Daoy (cell line): ENCODE data around the gene PRADC1. TPM values are rescaled to one million over a fixed set of nuclear protein-coding genes. Genes with fewer than 3 reads are reported as not detected.
"Not testable (repeated sequence)": the region's sequence is repeated elsewhere in the genome, so short reads cannot be mapped to it uniquely, and the experiment has no call there.

Source experiments
- DNase-seq: peaks from one replicate; pipeline ENCODE4 v3.0.0-alpha.2; 2015; ENCODE audit warnings: low read depth
- total RNA-seq: library from RNA; depleted of rRNA; stranded (reverse); fragments of >200 nt; shearing (Covaris generic); gene quantifications from 2 replicates; pipeline ENCODE4 v1.2.3, GENCODE V29; 2014; rRNA removed

The PRADC1 gene
- 21.5 and 30.8 TPM in 2 replicates for total RNA-seq

DNA sequence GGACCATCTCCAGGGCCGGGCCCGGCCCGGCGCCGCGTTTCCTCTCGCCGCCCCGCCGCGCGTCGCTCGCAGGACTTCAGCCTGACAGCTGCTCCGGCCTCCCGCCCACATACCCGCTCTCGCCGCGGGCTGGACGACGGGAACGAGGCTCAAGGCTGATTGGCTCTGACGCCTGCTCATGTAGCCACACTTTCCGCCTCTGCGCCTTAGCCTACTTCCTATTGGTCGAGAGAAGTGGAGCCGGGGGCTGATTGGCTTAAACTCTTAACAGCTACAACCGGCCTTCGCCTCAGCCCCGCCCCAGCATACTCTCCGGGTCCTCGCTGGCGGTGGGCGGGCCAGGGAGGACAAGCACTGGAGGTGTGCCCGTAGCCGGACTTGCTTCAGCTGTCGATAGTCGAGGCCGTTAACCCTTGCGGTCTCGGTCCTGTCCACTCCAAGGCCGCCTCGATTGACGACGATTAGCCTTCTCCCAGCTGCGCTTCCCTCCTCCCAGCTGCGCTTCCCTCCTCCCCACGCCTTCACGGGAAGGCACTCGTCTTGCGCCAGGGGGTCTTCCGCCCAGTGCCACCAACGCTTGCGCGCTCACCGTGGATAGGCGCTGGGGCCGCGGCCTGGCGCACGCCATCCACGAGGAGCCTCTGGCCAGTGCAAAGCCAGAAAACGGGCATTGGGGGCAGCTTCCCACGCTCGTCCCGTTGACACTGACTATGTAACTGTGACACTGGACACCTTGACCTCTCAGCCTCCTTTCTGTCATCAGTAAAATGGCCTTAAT, at the start of gene PRADC1:
Gene PRADC1, minus strand, starts transcription at position 86 of the 778 bp plus-strand sequence. Its CDS starts 79 bp downstream, at position 7.
- DNase-seq: peak; percentile 99

DNA sequence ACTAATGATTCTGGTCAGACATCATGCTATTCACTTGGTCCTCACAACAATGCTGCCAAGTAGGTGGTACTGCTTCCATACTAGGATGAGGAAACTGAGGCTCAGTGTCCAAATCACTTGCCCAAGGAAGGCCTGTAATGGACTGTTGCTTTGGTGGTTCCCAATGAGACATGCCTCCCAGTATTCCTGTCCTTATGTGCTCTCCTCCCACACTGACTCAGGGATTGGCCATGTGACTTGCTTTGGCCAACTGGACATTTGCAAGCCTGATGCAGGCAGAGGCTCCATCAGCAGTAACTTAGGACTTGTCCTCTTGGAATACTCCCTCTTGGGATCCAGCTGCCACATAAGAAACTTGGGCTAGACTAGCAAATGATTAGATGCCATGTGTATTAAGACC, 48.2 kb upstream of the PRADC1 start:
- no peak for DNase-seq

DNA sequence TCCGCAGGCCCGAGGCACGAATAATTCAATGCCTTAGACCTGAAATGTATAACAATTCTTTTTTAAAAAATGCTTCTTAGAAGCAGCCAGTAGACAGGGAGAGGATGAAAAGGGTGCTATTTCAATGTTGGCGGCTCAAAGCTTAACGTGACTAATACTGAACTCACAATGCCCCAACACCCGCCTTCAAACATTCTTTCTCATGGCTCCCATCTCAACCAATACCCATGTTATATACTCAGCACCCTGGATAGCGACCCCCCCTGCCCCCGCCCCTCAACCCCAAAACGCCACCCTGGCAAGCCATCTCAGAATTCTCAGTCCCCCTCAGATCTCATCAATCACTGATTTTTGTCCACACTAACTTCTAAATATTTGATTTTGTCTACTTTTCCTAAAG, 46.8 kb upstream of the PRADC1 start:
- no peak for DNase-seq

DNA sequence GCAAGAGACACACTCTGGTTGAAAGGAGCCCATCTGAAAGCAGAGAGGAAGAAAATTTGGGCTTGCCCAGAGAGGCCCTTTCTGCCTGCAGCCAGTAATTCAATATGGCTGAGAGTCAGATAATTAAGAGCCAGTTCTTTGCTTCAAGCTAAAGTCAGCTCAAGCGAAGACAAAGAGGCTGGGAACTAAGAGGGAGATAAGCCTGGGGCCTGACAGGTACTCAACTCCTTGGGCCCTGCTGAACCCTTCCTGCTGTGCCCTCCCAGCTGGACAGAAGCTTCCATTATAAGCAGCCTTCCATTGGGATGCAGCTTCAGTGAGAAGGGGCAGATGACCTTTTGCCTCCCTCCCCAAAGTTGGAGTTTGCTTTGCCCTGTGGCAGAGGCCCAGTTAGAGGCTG, 39.2 kb upstream of the PRADC1 start:
- no peak for DNase-seq

DNA sequence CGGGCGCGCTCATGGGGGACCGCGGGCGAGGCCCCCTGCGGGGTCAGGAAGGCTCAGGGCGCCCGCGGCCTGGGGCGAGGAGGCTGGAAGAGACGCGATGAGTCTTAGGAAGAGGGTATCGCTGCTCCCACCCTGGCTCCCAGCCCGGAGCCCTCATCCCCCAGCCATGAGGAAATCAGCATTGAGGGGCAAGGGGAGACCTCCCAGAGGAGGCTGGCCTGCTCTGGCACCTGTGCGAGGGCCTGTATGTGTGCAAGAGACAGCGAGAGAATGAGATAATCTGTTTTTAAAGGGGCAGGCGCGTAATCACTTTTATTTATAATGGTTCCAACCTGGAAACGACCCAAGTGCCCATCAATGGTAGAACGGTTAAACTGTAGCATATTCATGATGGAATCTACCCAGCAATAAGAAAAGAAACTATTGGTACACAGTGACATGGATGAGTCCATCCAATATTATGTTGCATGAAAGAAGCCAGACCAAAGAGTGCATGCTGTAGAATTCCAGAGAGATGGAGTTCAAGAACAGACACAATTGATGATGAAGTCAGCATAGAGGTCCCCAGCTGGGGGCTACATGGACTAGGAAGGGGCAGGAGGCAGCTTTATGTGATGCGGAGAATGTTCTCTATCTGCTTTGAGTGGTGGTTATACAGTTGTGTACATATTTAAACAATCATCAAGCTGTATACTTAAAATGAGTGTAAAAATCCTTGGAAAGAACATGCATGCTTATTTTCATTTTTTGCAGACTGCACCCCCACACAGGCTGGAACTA, 36.8 kb upstream of the PRADC1 start:
- DNase-seq: no peak

DNA sequence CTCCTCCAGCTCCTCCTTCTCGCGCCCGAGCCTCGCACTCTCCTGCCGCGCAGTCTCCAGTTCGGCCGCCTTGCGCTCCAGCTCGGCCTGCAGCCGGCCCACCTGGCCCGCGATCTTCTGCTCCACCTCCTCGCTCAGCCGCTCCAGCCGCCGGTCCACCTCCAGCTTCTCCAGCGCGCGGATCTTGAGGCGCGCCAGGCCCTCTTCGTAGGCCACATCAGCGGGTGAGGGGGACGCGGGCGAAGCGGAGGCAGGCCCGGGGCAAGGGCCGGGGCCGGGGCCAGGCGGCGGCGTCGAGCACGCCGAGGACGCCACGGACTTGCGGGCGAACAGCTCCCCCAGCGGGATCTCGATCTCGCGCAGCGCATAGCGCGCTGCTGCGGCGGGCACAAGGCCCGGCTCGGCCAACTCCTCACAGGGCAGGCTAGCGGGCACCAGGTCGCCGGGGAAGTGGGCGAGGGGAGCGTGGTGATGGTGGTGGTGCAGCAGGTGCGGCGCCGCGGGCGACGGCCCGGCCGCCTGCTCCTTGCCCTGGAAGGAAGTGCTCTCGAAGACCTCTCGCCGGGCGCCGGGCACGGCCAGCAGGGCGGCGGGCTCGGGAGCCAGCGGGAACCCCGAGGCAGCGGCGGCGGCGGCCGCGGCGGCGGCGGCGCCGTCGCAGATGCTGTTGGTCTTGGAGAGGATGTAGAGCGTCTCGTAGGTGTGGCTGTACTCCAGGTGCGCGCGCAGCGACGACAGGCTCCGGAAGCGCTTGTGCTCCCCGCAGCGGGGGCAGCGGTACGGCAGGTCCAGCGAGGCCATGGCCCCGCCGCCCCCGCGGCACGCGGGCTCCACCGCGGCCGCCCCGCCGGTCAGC, 36.0 kb upstream of the PRADC1 start:
- DNase-seq: peak; percentile 69

DNA sequence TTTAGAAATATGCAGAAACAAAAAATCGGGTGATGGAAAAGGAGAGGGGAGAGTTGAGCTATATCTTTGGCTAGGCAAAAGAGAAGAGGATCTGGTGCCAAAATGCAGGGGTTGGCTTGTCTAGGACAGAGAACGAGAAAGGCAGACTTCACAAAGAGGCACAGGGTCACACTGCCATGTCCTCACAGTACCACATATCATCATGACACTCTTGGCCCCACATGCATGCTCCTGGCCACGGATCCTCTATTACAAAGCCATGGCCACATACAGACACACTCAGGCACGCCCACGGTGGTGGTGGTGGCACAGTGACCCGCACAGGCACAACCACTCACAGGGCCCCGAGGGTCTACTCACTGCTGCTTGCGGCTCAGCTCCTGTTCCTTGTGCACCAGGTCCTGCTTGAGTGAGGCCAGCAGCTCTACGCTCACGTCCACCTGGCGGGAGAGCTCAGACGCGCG, 35.4 kb upstream of the PRADC1 start:
- no peak for DNase-seq

DNA sequence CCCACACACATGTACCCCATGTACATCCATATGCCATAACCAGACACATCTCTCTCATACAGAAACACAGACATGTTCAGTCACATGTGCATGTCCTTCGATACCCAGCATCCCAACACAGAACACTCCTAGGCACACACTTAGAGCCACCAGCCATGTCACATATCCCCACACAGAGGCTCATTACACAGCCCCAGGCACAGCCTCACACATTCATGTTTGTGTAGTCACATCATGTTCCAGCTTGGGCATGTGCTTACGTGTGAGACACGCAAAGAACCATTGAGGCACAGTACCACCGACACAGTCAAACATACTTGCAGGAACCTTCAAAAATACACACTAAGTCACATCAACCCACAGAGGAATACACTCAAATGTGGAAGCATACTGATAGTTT, 34.0 kb upstream of the PRADC1 start:
- no peak for DNase-seq

DNA sequence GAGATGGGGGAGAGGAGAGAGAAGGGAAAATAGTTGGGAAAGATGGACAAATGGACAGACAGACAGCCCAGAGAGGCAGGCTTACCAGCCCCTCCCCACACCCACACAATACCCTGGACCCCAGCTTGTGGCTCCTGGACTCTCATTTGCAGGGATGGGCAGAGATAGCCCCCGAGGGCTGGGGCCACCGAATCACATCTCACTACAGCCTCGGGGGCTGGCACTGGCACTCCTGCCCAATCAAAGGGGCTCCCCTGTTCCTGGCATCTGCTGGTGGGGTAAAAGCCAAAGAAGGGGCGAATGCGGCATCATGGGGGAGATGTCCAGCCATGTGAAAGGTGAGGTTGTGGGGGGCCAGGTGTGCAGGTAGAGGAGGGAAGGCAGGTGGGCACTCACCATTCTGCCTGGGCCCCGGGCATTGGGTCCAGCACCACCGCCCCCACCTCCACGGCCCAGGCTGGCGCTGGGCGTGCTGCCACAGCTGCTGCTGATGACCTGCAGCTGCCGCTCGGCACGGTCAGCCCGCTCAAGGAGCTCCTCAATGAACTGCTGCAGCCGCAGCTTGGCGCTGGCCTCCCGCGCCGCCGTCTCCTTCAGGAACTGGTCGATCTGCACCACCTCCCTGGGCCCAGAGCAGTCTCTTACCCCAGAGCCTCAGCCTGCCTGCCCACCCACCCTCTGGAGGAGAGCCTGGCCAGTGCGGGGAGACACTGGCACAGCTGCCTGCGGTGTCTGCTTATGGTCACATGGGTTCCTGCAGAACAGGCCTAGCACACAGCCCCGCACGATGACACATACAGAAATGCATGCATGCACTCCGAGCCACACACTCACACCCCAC, 33.2 kb upstream of the PRADC1 start:
- peak; percentile 45 for DNase-seq

DNA sequence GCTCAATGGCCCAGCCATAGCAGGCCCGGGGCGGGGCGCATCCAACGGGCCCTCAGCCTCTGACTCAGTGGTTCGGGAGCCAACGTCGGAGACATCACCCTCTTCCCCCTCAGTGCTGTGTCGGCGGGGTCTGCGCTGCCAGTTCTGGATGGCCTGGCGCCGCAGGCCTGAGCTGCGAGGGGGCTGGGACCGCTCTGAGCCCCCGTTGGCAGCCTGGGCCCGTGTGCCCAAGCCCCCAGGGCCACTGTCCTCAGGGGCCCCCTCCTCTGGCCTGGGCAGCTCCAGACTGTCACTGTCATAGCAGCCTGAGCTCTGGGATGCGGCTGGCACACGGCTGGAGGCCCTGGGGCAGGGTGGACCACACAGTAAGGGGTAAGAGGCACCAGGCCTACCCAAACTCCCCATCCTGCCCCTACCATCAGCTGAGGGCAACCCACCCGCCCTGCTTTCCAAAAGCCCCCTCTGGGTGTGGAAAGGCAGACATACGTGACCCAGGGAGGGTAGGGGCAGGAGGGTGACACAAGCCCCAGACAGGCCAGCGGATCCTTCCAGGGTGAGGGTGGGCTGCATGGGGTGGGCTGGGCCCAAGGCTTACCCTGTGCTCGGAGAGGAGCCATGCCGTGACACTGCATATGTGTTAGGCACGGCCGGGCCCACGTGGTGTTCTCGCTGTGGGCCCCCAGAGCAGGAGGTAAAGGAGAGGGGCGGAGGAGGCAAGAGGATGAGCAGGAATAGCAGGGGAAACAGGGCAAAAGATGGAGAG, 32.4 kb upstream of the PRADC1 start:
- DNase-seq: no peak

DNA sequence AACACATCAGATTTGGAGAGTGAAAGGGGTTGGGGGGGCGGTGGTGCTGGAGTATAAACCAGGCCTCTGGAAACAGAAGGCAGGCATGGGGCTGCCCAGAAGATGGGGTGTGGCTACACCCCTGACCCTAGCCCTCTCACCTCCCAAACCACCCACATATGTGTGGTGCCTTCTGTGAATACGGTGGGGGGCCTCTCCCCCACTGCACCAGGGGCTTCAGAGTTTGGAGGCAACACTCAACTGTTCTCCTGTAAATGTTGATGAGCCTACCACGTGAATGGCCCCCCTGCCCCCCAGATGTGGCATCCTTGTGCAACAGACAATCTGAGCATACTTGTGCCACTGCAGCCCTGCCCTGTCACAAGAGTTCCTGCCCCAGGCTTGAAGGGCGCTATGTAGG, 31.7 kb upstream of the PRADC1 start:
- DNase-seq: no peak

DNA sequence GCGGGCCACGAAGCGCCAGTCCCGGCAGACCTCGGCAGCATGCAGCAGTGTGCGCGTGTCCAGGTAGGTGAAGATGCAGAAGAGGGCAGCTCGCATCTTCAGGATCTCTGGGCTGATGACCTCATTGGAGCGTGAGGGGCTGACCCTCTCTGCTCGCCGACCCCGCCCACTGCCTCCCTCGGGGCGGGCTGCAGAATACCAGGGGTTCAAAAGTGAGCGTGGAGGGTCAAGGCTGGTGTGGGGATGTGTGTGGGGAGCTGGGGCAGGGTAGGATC, 31.2 kb upstream of the PRADC1 start:
- no peak for DNase-seq

DNA sequence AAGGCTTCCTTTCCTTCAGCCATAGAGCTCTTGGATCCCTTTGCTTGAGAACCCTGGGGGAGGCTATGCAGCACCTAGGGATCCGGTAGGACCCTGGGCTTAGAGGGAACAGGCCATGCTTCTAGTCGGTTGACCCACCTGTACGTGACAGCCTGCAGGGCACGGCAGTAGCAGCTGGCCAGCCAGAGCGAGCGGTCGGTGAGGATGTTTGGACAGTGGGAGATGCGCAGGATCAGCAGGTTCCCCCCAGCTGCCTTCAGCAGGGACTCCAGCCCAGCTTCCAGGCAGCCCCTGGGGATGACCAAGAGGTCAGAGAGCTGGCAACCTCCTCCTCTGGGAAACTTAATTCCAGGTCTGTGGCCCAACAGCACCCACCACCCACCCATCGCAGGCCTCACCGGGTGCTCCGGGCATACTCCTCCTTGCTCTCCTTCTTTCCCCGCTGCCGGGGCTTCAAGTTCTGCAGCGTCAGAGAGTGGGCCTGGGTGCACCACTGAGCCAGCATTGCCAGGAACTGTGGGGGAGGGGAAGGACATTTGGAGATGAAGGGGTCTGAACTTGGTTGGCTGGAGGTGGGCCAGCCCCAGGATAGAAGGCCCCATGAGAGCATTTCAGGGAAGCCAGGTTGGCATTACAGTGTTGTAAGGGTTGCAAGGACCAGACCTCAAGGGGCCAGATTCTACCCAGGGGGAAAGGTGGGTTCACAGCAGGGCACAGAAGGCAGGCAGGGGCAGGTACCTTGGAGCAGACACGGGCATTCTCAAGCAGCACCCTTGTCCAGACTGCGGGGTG, 30.7 kb upstream of the PRADC1 start:
- no peak for DNase-seq

DNA sequence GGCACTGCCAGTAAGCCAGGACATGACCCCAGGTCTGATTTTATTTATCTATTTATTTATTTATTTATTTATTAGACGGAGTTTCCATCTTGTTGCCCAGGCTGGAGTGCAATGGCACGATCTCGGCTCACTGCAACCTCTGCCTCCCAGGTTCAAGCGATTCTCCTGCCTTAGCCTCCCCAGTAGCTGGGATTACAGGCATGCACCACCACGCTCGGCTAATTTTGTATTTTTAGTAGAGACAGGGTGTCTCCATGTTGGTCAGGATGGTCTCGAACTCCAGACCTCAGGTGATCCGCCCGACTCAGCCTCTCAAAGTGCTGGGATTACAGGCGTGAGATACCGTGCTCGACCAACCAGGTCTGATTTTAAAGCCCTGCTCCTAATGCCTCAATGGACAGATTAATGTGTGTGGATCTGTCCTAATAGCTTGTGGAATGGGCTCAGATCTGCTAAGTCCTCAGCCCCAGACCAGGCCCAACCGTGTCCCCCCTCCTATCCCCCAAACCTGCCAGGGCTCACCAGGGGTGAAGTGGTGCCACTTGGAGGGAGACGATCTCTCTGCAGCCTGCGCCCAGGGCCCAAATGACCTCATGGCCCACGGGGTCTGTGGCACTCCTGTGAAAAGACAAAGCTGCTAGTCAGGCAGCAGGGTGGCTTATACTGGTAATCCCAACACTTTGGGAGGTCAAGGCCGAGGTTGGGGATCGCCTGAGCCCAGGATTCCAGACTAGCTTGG, 29.8 kb upstream of the PRADC1 start:
- not testable (repeated sequence) for DNase-seq

DNA sequence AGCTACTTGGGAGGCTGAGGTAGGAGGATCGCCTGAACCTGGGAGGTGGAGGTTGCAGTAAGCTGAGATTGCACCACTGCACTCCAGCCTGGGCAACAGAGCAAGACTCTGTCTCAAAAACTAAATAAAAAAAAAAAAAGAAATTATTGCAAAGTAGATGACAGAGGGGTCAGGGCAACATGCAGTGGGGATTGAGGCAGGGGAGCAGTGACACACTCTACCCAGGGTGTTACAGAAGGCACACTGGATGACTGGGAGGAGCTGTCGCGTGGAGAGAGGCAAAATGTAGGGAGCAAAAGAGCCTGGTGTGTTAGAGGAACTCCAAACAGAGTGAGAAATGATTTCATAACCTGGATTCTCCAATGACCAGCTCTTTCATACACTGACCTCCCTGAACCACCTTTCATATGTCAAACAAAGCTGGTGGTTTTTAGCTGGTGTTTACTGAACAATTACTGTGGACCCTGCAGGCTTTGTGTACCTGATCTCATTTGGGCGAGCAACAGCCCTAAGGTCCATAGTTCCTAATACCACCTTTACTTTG, 29.1 kb upstream of the PRADC1 start:
- DNase-seq: no peak

DNA sequence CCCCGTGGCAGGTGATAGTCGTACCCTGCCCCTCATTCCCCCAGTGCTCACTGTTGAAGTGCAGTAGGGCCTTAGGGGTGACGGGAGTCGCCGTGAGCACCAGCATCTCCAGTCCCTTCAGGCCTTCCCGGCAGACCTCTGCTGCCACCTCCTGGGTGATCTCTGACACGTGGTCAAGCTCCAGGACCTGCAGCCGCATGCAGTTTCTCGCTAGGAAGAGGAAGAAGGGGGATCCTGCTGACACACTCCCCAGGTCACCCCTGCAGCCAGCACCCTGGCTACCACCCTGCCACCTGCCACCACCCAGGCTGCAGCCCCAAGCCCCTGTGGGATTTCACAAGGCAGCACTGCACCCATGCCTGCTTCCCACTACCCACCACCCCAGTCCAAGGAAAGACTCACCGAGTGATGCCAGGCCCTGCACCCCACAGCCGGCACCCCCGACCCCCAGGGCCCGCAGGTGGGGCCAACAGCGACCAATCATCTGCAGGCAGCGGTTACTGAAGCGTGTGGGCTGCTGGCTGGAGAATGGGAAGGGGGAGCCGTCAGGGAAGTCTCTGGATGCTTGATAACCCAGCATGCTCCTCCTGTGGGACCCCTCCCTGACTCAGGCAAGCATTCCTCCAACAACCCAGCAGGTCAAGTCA, 27.4 kb upstream of the PRADC1 start:
- peak; percentile 53 for DNase-seq

DNA sequence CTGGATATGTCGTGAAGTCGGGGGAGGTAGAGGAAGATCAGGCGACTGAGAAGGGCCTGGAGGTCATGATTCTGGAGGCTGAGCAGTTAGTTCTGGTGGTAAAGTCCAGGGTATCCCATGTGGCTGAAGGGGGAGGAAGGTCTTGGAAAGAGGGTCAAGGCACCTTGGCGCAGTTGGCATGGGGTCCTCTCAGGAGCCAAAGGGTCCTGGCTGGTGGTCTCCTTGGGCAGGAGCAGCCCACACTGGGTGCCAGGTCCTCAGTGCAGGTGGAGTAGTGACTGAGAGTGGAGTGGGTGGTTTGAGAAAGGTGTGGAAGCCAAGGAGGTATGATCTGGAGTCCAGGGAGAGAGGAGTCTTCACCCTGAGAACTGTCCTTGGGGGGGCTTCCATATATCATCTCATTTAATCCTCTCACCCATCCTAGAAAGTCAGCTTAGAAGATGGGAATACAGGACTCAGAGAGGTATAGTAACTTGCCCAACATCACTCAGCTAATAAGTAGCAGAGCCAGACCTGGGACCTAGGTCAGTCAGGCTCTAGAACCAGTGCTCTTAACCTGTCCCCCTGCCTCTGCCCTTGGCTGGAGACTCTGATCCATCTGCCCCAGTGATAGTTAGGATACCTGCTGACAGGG, 26.8 kb upstream of the PRADC1 start:
- no peak for DNase-seq

DNA sequence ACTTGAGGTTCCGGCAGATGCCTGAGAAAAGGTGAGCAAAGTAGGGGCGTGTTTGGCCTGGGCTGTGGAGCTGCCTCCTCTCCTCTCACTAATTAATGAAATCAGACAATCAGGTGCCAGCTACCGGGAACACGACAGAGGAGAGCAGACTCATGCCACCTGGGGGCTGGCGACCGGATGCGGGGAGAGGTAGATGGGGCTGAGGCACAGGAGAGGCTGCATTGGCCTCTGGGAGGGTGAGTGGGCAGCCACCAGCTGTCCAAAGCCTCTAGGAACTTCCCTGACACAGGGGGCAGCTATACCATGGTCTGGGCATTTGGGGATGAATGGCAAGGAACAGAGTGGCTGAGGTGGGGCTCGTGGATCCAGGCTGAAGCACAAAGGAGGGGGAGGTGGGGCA, 26.2 kb upstream of the PRADC1 start:
- DNase-seq: no peak
